WTC11 (cell line): ENCODE data around the gene RABGEF1. TPM values are rescaled to one million over a fixed set of nuclear protein-coding genes. Genes with fewer than 3 reads are reported as not detected.

Source experiments
- ATAC-seq: fragments of 200-7000 bp; cut with Tn5 transposase; 2 replicates; pipeline ENCODE4 v1.10.0; 2021; ENCODE audit warnings: mild to moderate bottlenecking, moderate library complexity
- CTCF ChIA-PET: fragments of 300-600 bp; sonication (Branson Sonifier 250); formaldehyde crosslinking; loops from one replicate; lab custom pipeline; 2021; ENCODE audit warnings: antibody characterized with exemption; lab: Charles Lee
- POLR2A ChIA-PET: fragments of 350-600 bp; sonication (Branson Sonifier 250); formaldehyde crosslinking; loops from one replicate; lab custom pipeline; 2021; ENCODE audit warnings: antibody characterized with exemption; lab: Charles Lee
- DNase-seq: peaks from one replicate; pipeline ENCODE4 v3.0.0; 2021; ENCODE audit warnings: low spot score
- H3K27ac Mint-ChIP-seq: 2 replicates; pipeline ENCODE4 v1.8.0; 2021; ENCODE audit warnings: mixed read lengths
- H3K27me3 Mint-ChIP-seq: 2 replicates; pipeline ENCODE4 v1.8.0; 2021; ENCODE audit warnings: low read depth, mild to moderate bottlenecking, moderate library complexity, mixed read lengths
- H3K36me3 Mint-ChIP-seq: 2 replicates; pipeline ENCODE4 v1.8.0; 2021; ENCODE audit warnings: mixed read lengths
- H3K4me1 Mint-ChIP-seq: 2 replicates; pipeline ENCODE4 v1.8.0; 2022; ENCODE audit warnings: mixed read lengths
- H3K4me3 Mint-ChIP-seq: 2 replicates; pipeline ENCODE4 v1.8.0; 2021; ENCODE audit warnings: mild to moderate bottlenecking, moderate library complexity, mixed read lengths
- H3K9me3 Mint-ChIP-seq: 2 replicates; pipeline ENCODE4 v1.8.0; 2021; ENCODE audit warnings: mixed read lengths
- ATF1 ChIP-seq: sonication (generic); formaldehyde crosslinking; IDR thresholded peaks from 2 replicates; pipeline ENCODE4 v1.8.1; 2023; ENCODE audit warnings: mild to moderate bottlenecking, moderate library complexity, missing genetic modification reagents
- ELF4 ChIP-seq: sonication (generic); formaldehyde crosslinking; IDR thresholded peaks from 2 replicates; pipeline ENCODE4 v1.8.1; 2022; ENCODE audit warnings: low read depth, mild to moderate bottlenecking, moderate library complexity, missing genetic modification reagents
- FOXJ3 ChIP-seq: sonication (generic); formaldehyde crosslinking; IDR thresholded peaks from 2 replicates; pipeline ENCODE4 v1.9.0; 2021; ENCODE audit warnings: missing genetic modification reagents, mild to moderate bottlenecking, borderline replicate concordance
- MXD4 ChIP-seq: fragments of 250-450 bp; sonication (Bioruptor Pico); IDR thresholded peaks from 2 replicates; pipeline ENCODE4 v1.8.0; 2021; ENCODE audit warnings: mild to moderate bottlenecking, moderate library complexity, borderline replicate concordance
- NR1H2 ChIP-seq: sonication (generic); formaldehyde crosslinking; IDR thresholded peaks from 2 replicates; pipeline ENCODE4 v1.9.0; 2021; ENCODE audit warnings: mild to moderate bottlenecking, moderate library complexity, missing genetic modification reagents
- PRRX2 ChIP-seq: fragments of 250-450 bp; sonication (Bioruptor Pico); IDR thresholded peaks from 2 replicates; pipeline ENCODE4 v1.8.0; 2021; ENCODE audit warnings: mild to moderate bottlenecking
- TEAD4 ChIP-seq: sonication (generic); formaldehyde crosslinking; IDR thresholded peaks from 2 replicates; pipeline ENCODE4 v1.8.0; 2022; ENCODE audit warnings: mild to moderate bottlenecking, missing genetic modification reagents
- TP53 ChIP-seq: sonication (generic); formaldehyde crosslinking; IDR thresholded peaks from 2 replicates; pipeline ENCODE4 v1.8.1; 2023; ENCODE audit warnings: mild to moderate bottlenecking, missing genetic modification reagents
- ZBTB21 ChIP-seq: sonication (generic); formaldehyde crosslinking; IDR thresholded peaks from 2 replicates; pipeline ENCODE4 v1.8.1; 2023; ENCODE audit warnings: mild to moderate bottlenecking, missing genetic modification reagents, borderline replicate concordance
- ZNF232 ChIP-seq: sonication (generic); formaldehyde crosslinking; IDR thresholded peaks from 2 replicates; pipeline ENCODE4 v1.8.0; 2022; ENCODE audit warnings: mild to moderate bottlenecking, missing genetic modification reagents
- ZNF416 ChIP-seq: fragments of 250-450 bp; sonication (Bioruptor Pico); IDR thresholded peaks from 2 replicates; pipeline ENCODE4 v1.9.0; 2021; ENCODE audit warnings: mild to moderate bottlenecking, inconsistent platforms
- total RNA-seq: library from RNA; stranded (reverse); gene quantifications from 3 replicates; pipeline ENCODE4 v1.2.3, GENCODE V29; 2021
- TF ChIP-seq, protein P1 (sequence below): sonication (generic); formaldehyde crosslinking; IDR thresholded peaks from 2 replicates; pipeline ENCODE4 v1.8.0; 2022; ENCODE audit warnings: mild to moderate bottlenecking, missing genetic modification reagents
- TF ChIP-seq, protein P2 (sequence below): sonication (generic); formaldehyde crosslinking; IDR thresholded peaks from 2 replicates; pipeline ENCODE4 v1.8.0; 2023; ENCODE audit warnings: missing genetic modification reagents, mild to moderate bottlenecking, borderline replicate concordance
- TF ChIP-seq, protein P3 (sequence below): sonication (generic); formaldehyde crosslinking; IDR thresholded peaks from 2 replicates; pipeline ENCODE4 v1.8.0; 2023; ENCODE audit warnings: missing genetic modification reagents
- TF ChIP-seq, protein P4 (sequence below): sonication (generic); formaldehyde crosslinking; IDR thresholded peaks from 2 replicates; pipeline ENCODE4 v1.8.1; 2023; ENCODE audit warnings: mild to moderate bottlenecking, moderate library complexity, missing genetic modification reagents
- TF ChIP-seq, protein P5 (sequence below): sonication (generic); formaldehyde crosslinking; conservative IDR thresholded peaks from 2 replicates; pipeline ENCODE4 v1.8.1; 2022; ENCODE audit warnings: mild to moderate bottlenecking, missing genetic modification reagents
- TF ChIP-seq, protein P6 (sequence below): fragments of 250-450 bp; sonication (Bioruptor Pico); IDR thresholded peaks from 2 replicates; pipeline ENCODE4 v1.8.0; 2021; ENCODE audit warnings: mild to moderate bottlenecking
- TF ChIP-seq, protein P7 (sequence below): fragments of 200-600 bp; IDR thresholded peaks from 2 replicates; pipeline ENCODE4 v1.8.0; 2022; ENCODE audit warnings: antibody characterized with exemption

Gene RABGEF1
- total RNA-seq, 1 experiment from 2014 or later, result 18.1 TPM

DNA sequence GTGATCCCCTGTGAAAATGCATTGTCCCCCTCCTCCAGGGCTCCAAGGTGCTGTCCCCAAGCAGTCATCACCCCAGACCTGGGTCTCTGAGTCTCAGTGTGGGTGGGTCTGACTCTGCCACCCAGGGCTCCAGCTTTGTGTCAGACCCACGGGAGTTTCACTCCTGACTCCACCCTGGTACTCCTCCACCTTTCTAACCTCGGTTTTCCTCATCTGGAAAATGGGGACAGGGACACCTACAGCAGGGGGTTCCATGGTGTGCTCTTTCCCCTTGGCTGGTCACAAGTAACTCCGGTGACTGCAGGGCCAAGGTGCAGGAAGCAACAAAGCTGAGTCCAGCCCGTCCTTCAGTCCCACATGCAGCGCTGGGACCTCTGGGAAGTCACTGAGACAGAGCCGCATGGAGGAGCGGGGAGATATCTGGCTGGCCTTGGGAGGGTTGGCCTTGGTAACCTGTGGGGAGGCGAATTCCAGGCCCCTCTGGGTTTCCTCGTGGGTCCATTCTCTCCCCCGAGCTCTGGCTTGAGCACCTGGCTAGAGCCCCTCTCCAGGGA lies 41.8 kb upstream of the RABGEF1 start:
- Mint-ChIP-seq H3K27ac (no peak overlapping the region), H3K27me3 (no peaks in the 10 kb centered on the region), H3K36me3 (no peaks in the 10 kb centered on the region), H3K4me3 (no peak overlapping the region), H3K4me1 (peaks cover 6% of the 10 kb centered on the region), H3K9me3 (no peaks in the 10 kb centered on the region)
- no peak for ATAC-seq
- TF ChIP-seq, protein P1, sequence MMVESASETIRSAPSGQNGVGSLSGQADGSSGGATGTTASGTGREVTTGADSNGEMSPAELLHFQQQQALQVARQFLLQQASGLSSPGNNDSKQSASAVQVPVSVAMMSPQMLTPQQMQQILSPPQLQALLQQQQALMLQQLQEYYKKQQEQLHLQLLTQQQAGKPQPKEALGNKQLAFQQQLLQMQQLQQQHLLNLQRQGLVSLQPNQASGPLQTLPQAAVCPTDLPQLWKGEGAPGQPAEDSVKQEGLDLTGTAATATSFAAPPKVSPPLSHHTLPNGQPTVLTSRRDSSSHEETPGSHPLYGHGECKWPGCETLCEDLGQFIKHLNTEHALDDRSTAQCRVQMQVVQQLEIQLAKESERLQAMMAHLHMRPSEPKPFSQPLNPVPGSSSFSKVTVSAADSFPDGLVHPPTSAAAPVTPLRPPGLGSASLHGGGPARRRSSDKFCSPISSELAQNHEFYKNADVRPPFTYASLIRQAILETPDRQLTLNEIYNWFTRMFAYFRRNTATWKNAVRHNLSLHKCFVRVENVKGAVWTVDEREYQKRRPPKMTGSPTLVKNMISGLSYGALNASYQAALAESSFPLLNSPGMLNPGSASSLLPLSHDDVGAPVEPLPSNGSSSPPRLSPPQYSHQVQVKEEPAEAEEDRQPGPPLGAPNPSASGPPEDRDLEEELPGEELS (CRISPR knock-in tag), result no peak
- TF ChIP-seq FOXJ3 (CRISPR knock-in tag) (no peak), NR1H2 (CRISPR knock-in tag) (no peak), ZNF232 (CRISPR knock-in tag) (no peak), TP53 (no peak), MXD4 (no peak), ZBTB21 (no peak), TEAD4 (CRISPR knock-in tag) (no peak), ZNF416 (CRISPR knock-in tag) (no peak), PRRX2 (no peak), ELF4 (CRISPR knock-in tag) (no peak), ATF1 (no peak)
- TF ChIP-seq, protein P2, sequence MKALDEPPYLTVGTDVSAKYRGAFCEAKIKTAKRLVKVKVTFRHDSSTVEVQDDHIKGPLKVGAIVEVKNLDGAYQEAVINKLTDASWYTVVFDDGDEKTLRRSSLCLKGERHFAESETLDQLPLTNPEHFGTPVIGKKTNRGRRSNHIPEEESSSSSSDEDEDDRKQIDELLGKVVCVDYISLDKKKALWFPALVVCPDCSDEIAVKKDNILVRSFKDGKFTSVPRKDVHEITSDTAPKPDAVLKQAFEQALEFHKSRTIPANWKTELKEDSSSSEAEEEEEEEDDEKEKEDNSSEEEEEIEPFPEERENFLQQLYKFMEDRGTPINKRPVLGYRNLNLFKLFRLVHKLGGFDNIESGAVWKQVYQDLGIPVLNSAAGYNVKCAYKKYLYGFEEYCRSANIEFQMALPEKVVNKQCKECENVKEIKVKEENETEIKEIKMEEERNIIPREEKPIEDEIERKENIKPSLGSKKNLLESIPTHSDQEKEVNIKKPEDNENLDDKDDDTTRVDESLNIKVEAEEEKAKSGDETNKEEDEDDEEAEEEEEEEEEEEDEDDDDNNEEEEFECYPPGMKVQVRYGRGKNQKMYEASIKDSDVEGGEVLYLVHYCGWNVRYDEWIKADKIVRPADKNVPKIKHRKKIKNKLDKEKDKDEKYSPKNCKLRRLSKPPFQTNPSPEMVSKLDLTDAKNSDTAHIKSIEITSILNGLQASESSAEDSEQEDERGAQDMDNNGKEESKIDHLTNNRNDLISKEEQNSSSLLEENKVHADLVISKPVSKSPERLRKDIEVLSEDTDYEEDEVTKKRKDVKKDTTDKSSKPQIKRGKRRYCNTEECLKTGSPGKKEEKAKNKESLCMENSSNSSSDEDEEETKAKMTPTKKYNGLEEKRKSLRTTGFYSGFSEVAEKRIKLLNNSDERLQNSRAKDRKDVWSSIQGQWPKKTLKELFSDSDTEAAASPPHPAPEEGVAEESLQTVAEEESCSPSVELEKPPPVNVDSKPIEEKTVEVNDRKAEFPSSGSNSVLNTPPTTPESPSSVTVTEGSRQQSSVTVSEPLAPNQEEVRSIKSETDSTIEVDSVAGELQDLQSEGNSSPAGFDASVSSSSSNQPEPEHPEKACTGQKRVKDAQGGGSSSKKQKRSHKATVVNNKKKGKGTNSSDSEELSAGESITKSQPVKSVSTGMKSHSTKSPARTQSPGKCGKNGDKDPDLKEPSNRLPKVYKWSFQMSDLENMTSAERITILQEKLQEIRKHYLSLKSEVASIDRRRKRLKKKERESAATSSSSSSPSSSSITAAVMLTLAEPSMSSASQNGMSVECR (CRISPR knock-in tag), result no peak
- TF ChIP-seq, protein P3, sequence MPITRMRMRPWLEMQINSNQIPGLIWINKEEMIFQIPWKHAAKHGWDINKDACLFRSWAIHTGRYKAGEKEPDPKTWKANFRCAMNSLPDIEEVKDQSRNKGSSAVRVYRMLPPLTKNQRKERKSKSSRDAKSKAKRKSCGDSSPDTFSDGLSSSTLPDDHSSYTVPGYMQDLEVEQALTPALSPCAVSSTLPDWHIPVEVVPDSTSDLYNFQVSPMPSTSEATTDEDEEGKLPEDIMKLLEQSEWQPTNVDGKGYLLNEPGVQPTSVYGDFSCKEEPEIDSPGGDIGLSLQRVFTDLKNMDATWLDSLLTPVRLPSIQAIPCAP (CRISPR knock-in tag), result no peak
- TF ChIP-seq, protein P4, sequence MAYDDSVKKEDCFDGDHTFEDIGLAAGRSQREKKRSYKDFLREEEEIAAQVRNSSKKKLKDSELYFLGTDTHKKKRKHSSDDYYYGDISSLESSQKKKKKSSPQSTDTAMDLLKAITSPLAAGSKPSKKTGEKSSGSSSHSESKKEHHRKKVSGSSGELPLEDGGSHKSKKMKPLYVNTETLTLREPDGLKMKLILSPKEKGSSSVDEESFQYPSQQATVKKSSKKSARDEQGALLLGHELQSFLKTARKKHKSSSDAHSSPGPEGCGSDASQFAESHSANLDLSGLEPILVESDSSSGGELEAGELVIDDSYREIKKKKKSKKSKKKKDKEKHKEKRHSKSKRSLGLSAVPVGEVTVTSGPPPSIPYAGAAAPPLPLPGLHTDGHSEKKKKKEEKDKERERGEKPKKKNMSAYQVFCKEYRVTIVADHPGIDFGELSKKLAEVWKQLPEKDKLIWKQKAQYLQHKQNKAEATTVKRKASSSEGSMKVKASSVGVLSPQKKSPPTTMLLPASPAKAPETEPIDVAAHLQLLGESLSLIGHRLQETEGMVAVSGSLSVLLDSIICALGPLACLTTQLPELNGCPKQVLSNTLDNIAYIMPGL (CRISPR knock-in tag), result no peak
- TF ChIP-seq, protein P5, sequence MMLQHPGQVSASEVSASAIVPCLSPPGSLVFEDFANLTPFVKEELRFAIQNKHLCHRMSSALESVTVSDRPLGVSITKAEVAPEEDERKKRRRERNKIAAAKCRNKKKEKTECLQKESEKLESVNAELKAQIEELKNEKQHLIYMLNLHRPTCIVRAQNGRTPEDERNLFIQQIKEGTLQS (CRISPR knock-in tag), result no peak
- TF ChIP-seq, protein P6, sequence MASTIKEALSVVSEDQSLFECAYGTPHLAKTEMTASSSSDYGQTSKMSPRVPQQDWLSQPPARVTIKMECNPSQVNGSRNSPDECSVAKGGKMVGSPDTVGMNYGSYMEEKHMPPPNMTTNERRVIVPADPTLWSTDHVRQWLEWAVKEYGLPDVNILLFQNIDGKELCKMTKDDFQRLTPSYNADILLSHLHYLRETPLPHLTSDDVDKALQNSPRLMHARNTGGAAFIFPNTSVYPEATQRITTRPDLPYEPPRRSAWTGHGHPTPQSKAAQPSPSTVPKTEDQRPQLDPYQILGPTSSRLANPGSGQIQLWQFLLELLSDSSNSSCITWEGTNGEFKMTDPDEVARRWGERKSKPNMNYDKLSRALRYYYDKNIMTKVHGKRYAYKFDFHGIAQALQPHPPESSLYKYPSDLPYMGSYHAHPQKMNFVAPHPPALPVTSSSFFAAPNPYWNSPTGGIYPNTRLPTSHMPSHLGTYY, result no peak
- TF ChIP-seq, protein P7, sequence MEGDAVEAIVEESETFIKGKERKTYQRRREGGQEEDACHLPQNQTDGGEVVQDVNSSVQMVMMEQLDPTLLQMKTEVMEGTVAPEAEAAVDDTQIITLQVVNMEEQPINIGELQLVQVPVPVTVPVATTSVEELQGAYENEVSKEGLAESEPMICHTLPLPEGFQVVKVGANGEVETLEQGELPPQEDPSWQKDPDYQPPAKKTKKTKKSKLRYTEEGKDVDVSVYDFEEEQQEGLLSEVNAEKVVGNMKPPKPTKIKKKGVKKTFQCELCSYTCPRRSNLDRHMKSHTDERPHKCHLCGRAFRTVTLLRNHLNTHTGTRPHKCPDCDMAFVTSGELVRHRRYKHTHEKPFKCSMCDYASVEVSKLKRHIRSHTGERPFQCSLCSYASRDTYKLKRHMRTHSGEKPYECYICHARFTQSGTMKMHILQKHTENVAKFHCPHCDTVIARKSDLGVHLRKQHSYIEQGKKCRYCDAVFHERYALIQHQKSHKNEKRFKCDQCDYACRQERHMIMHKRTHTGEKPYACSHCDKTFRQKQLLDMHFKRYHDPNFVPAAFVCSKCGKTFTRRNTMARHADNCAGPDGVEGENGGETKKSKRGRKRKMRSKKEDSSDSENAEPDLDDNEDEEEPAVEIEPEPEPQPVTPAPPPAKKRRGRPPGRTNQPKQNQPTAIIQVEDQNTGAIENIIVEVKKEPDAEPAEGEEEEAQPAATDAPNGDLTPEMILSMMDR, result no peak
- no peak for DNase-seq
- ChIA-PET CTCF (interaction anchor here (0.7 to 1.4 kb wide), 2 partner anchors 10 to 141 kb away, joined by 3 to 4 read pairs; no protein-coding TSS in a partner anchor), POLR2A (no interaction called here)
